MM.1S (cell line): ENCODE data around the gene PCDHGA5.

Source experiments
- EZH2 ChIP-seq: fragments of 300-600 bp; sonication (generic); optimal IDR thresholded peaks from 2 replicates; pipeline ENCODE3; 2017; ENCODE audit warnings: low read depth, mild to moderate bottlenecking, antibody characterized with exemption, low read length, mixed read lengths
- EZH2phosphoT487 ChIP-seq: fragments of 300-600 bp; sonication (generic); IDR thresholded peaks from 2 replicates; pipeline ENCODE4 v1.6.1; 2018; ENCODE audit warnings: antibody characterized with exemption, low read length
- TF ChIP-seq, protein P1 (sequence below): fragments of 300-600 bp; sonication (generic); IDR thresholded peaks from 2 replicates; pipeline ENCODE4 v1.5.1; 2016; ENCODE audit warnings: antibody characterized with exemption, low read length, mixed read lengths

DNA sequence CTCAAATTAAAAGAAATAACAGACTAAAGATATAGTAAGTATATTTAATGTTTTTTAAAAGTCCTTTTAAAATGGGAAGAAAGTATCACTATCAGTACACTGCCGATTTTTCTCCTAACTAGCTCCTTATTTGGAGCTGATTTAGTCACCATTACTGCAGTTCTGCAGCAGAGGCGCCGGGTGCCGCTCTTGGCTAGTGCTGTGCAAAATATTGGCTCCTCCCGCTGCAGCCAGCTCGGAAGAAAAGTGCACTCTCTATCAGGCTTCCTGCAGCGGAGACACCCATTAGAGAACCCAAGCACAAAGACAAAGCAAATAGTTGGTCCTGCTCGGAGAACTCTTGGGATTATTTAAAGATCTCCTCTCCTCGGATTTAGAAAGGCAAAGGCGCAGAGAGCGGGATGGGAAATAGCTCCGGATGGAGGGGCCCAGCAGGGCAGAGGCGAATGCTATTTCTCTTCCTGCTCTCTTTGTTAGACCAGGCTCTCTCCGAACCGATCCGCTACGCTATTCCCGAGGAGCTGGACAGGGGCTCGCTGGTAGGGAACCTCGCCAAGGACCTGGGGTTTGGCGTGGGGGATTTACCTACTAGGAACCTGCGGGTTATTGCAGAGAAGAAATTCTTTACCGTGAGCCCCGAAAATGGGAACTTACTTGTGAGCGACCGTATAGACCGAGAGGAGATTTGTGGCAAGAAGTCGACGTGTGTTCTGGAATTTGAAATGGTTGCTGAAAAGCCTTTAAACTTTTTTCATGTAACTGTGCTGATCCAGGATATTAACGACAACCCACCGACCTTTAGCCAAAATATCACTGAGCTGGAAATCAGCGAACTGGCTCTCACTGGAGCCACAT lies 6.3 kb downstream of the PCDHGA5 start, which contains the start of gene PCDHGB3:
- TF ChIP-seq, protein P1, sequence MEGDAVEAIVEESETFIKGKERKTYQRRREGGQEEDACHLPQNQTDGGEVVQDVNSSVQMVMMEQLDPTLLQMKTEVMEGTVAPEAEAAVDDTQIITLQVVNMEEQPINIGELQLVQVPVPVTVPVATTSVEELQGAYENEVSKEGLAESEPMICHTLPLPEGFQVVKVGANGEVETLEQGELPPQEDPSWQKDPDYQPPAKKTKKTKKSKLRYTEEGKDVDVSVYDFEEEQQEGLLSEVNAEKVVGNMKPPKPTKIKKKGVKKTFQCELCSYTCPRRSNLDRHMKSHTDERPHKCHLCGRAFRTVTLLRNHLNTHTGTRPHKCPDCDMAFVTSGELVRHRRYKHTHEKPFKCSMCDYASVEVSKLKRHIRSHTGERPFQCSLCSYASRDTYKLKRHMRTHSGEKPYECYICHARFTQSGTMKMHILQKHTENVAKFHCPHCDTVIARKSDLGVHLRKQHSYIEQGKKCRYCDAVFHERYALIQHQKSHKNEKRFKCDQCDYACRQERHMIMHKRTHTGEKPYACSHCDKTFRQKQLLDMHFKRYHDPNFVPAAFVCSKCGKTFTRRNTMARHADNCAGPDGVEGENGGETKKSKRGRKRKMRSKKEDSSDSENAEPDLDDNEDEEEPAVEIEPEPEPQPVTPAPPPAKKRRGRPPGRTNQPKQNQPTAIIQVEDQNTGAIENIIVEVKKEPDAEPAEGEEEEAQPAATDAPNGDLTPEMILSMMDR, result peak; percentile 73
- TF ChIP-seq EZH2, result no peak
- no peak for TF ChIP-seq EZH2phosphoT487
